DOHH2 (cell line): ENCODE data around the gene ACTN1.

Experiments used
- H3F3A ChIP-seq: fragments of 200-600 bp; sonication (generic), shearing (Covaris generic); 2 replicates; pipeline ENCODE4 v1.6.0; 2016; ENCODE audit warnings: antibody characterized with exemption, mild to moderate bottlenecking; ENCODE audit not compliant: control insufficient read depth, insufficient read depth
- H3K27ac ChIP-seq: fragments of 200-600 bp; sonication (generic); 2 replicates; pipeline ENCODE4 v1.5.1; 2014; ENCODE audit warnings: low read depth, mild to moderate bottlenecking, low read length, moderate library complexity
- H3K27me3 ChIP-seq: fragments of 200-600 bp; sonication (generic); 2 replicates; pipeline ENCODE4 v1.6.1; 2014; ENCODE audit warnings: mild to moderate bottlenecking, low read length, mixed read lengths; ENCODE audit not compliant: control insufficient read depth
- H3K36me3 ChIP-seq: fragments of 200-600 bp; sonication (generic); 2 replicates; pipeline ENCODE4 v1.6.1; 2014; ENCODE audit warnings: mild to moderate bottlenecking, low read length, moderate library complexity, mixed read lengths; ENCODE audit not compliant: control insufficient read depth
- H3K4me1 ChIP-seq: fragments of 200-600 bp; sonication (generic); 2 replicates; pipeline ENCODE4 v1.6.1; 2014; ENCODE audit warnings: mild to moderate bottlenecking, low read length, mixed read lengths; ENCODE audit not compliant: control insufficient read depth
- H3K4me2 ChIP-seq: fragments of 200-600 bp; sonication (generic); 2 replicates; pipeline ENCODE4 v1.6.0; 2014; ENCODE audit warnings: mild to moderate bottlenecking, low read length, moderate library complexity
- H3K4me3 ChIP-seq: fragments of 200-600 bp; sonication (generic); 2 replicates; pipeline ENCODE4 v1.5.1; 2014; ENCODE audit warnings: mild to moderate bottlenecking, low read length, mixed read lengths
- H3K79me2 ChIP-seq: fragments of 200-600 bp; sonication (generic); 2 replicates; pipeline ENCODE4 v1.6.1; 2014; ENCODE audit warnings: mild to moderate bottlenecking, low read length, mixed read lengths; ENCODE audit not compliant: control insufficient read depth
- H3K9me2 ChIP-seq: fragments of 200-600 bp; sonication (generic); replicated peaks from 2 replicates; pipeline ENCODE4 v1.6.1; 2014; ENCODE audit warnings: mild to moderate bottlenecking, low read length, mixed read lengths; ENCODE audit not compliant: control insufficient read depth
- H3K9me3 ChIP-seq: fragments of 200-600 bp; sonication (generic); 2 replicates; pipeline ENCODE4 v1.6.1; 2014; ENCODE audit warnings: antibody characterized with exemption, low read length, mixed read lengths; ENCODE audit not compliant: control insufficient read depth, insufficient read depth
- H4K20me1 ChIP-seq: fragments of 200-600 bp; sonication (generic); 2 replicates; pipeline ENCODE4 v1.6.0; 2014; ENCODE audit warnings: low read depth, mild to moderate bottlenecking, antibody characterized with exemption, low read length, moderate library complexity; ENCODE audit not compliant: control insufficient read depth, insufficient read depth
- EZH2phosphoT487 ChIP-seq: fragments of 200-600 bp; sonication (generic); IDR thresholded peaks from 2 replicates; pipeline ENCODE4 v1.6.1; 2017; ENCODE audit warnings: borderline replicate concordance, mild to moderate bottlenecking, antibody characterized with exemption, low read length, moderate library complexity, mixed read lengths
- TF ChIP-seq, protein P1 (sequence below): fragments of 200-600 bp; sonication (generic); IDR thresholded peaks from one replicate; pipeline ENCODE4 v1.5.1; 2014; ENCODE audit warnings: antibody characterized with exemption, mild to moderate bottlenecking, low read depth, low read length; ENCODE audit not compliant: poor library complexity, severe bottlenecking

Gene ACTN1

DNA sequence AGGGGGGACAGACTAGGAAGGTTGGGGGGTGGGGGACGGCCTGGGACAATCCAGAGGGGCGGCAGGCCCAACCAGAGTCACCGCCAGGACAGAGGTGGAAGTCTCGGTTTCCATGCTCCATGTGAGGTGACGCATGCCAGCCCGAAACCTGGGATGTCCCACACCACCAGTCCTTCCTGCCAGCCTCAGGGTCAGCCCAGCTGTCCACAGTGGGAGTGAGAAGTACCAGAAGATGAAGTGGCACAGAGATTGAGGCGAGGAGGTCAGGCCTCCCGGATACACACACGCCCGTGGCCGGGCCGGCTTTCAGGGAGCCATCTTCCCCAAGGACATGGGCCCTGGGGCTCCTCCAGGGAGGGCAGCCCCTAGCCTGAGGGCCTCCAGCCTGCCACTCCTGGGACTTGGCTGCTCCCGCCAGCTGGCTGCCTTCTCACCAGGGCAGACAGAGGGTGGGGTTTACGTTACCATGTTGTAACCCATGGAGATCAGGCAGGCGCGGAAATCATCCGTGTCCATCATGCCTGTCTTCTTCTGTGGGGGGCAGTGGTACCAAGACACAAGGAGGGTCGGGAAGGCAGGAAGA is 101.0 kb downstream of the ACTN1 start:
- H4K20me1 ChIP-seq: no peaks in the 10 kb centered on the region
- H3K9me3 ChIP-seq: no peaks in the 10 kb centered on the region
- H3K4me2 ChIP-seq: no peak overlapping the region
- H3K27me3 ChIP-seq: no peaks in the 10 kb centered on the region
- no peaks in the 10 kb centered on the region for H3F3A ChIP-seq
- H3K79me2 ChIP-seq: no peaks in the 10 kb centered on the region
- no peaks in the 10 kb centered on the region for H3K9me2 ChIP-seq
- H3K4me1 ChIP-seq: no peaks in the 10 kb centered on the region
- no peaks in the 10 kb centered on the region for H3K36me3 ChIP-seq
- H3K4me3 ChIP-seq: no peak overlapping the region
- no peak overlapping the region for H3K27ac ChIP-seq
- TF ChIP-seq, protein P1, sequence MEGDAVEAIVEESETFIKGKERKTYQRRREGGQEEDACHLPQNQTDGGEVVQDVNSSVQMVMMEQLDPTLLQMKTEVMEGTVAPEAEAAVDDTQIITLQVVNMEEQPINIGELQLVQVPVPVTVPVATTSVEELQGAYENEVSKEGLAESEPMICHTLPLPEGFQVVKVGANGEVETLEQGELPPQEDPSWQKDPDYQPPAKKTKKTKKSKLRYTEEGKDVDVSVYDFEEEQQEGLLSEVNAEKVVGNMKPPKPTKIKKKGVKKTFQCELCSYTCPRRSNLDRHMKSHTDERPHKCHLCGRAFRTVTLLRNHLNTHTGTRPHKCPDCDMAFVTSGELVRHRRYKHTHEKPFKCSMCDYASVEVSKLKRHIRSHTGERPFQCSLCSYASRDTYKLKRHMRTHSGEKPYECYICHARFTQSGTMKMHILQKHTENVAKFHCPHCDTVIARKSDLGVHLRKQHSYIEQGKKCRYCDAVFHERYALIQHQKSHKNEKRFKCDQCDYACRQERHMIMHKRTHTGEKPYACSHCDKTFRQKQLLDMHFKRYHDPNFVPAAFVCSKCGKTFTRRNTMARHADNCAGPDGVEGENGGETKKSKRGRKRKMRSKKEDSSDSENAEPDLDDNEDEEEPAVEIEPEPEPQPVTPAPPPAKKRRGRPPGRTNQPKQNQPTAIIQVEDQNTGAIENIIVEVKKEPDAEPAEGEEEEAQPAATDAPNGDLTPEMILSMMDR: no peak
- no peak for TF ChIP-seq EZH2phosphoT487

DNA sequence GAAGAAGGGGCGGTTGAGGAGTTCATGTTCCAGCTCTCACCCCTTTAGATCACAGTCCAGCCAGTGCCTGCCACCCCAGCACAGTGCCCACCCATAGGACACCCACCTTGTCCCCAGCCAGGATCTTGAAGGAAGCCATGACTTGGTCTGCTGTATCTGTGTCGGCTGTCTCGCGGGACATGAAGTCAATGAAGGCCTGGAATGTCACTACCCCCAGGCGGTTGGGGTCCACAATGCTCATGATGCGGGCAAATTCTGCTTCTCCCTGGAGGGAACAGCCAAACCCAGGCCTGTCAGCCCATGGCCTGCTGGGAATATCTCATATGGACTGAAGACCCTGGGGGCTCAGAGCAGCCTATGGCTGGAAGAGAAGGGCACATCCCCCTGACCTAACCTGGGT is 102.1 kb downstream of the ACTN1 start:
- Histone ChIP-seq H3F3A (no peaks in the 10 kb centered on the region), H3K9me3 (no peaks in the 10 kb centered on the region), H3K4me2 (no peak overlapping the region), H3K27ac (no peak overlapping the region), H3K27me3 (no peaks in the 10 kb centered on the region), H3K79me2 (no peaks in the 10 kb centered on the region), H4K20me1 (no peaks in the 10 kb centered on the region), H3K4me3 (no peak overlapping the region), H3K4me1 (no peaks in the 10 kb centered on the region), H3K9me2 (no peaks in the 10 kb centered on the region), H3K36me3 (no peaks in the 10 kb centered on the region)
- no peak for TF ChIP-seq EZH2phosphoT487
- TF ChIP-seq, protein P1: no peak

DNA sequence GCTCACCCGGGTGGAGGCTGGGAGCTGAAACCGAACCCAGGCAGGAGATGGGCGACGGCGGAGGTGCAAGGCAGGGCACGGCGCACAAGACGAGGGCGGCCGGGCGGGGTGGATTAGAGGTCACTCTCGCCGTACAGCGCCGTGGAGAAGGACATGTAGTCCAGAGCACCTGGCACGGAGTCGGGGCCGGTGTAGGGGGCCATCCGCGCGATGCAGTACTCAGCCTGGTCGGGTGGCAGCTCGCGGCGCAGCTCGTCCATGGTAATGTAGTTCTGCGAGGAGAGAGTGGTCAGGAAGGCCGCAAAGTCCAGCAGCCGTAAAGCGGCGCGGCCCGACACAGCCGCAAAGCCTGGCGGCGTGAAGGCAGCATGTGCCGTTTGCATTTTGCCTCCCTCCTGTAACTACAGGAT is 104.4 kb downstream of the ACTN1 start:
- Histone ChIP-seq H3K4me3 (no peak overlapping the region), H3K4me1 (no peaks in the 10 kb centered on the region), H3K79me2 (no peaks in the 10 kb centered on the region), H3K9me2 (no peaks in the 10 kb centered on the region), H3K27ac (no peak overlapping the region), H3K9me3 (no peaks in the 10 kb centered on the region), H3K4me2 (no peak overlapping the region), H3K36me3 (no peaks in the 10 kb centered on the region), H3F3A (no peaks in the 10 kb centered on the region), H4K20me1 (no peaks in the 10 kb centered on the region), H3K27me3 (no peaks in the 10 kb centered on the region)
- TF ChIP-seq, protein P1: no peak
- TF ChIP-seq EZH2phosphoT487: no peak

DNA sequence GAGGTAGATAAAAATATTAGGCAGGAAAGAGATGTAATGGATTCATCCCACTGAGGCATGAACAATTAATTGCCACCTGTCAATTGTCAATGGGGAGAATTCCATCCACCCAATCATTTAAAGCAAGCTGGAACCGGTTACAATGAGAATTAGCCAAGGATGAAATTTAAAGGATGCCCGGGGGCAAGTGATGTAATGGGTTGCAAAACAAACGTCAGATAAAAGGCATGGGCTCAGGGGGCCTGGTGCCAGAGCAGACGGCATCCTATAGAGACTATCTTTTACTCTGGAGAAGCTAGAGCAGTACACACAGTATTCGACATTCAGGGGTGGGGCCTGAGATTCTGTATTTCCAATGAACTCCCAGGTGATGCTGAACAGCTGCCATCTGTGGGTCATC is 105.7 kb downstream of the ACTN1 start:
- no peaks in the 10 kb centered on the region for H3K36me3 ChIP-seq

More for the DNA sequence above, 105.7 kb downstream of the ACTN1 start:
- Histone ChIP-seq H4K20me1 (no peaks in the 10 kb centered on the region), H3K4me3 (no peak overlapping the region), H3K9me2 (no peaks in the 10 kb centered on the region), H3K27me3 (no peaks in the 10 kb centered on the region), H3F3A (no peaks in the 10 kb centered on the region), H3K27ac (no peak overlapping the region), H3K9me3 (no peaks in the 10 kb centered on the region), H3K79me2 (no peaks in the 10 kb centered on the region), H3K4me1 (no peaks in the 10 kb centered on the region), H3K4me2 (no peak overlapping the region)
- TF ChIP-seq, protein P1: no peak
- TF ChIP-seq EZH2phosphoT487: no peak
